AML-193 (cell line): ENCODE measurements around the gene PPP1CC.
"Not testable (repeated sequence)": the region's sequence is repeated elsewhere in the genome, so short reads cannot be mapped to it uniquely, and the experiment has no call there.

Experiments used
- DNase-seq, 2 experiments: peaks; one replicate each; lab custom pipeline; 2025; lab: John Stamatoyannopoulos, UW

Gene PPP1CC

GRCh38 chr12:110742718-110743570, at the start of gene PPP1CC:
PPP1CC (minus strand) TSS chr12:110742891; CDS start chr12:110742707, 184 bp downstream.
- peak; percentile 88 to 94 for DNase-seq

DNA sequence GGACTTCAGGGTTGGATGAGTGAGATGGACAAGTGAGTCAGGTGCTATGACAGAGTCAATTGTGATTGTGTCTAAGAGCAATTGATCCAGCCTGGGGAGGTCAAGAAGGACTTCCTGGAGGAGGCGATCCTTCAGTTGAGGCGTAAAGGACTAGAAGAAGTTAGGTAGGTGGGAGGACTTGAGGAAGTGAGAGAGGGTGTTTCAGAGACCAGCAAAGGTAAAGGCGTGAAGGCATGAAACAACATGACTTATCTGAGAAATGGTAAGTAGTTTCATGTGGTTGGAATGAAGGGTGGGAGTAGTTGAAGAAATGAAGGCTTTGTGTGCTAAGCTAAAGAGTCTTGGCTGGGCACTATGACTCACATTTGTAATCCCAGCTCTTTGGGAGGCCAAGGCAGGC, 48.9 kb upstream of the PPP1CC start:
- no peak for DNase-seq

- no peak for DNase-seq
Measured at GRCh38 chr12:110790301-110790700, 47.6 kb upstream of the PPP1CC start.

GRCh38 chr12:110786012-110786411, 43.3 kb upstream of the PPP1CC start:
- DNase-seq = no peak

GRCh38 chr12:110785240-110785639, 42.5 kb upstream of the PPP1CC start:
- no peak for DNase-seq

GRCh38 chr12:110782922-110783321, 40.2 kb upstream of the PPP1CC start:
- DNase-seq = no peak

GRCh38 chr12:110782094-110782493, 39.4 kb upstream of the PPP1CC start:
- no peak for DNase-seq

GRCh38 chr12:110780448-110780847, 37.8 kb upstream of the PPP1CC start:
- DNase-seq = no peak

- DNase-seq = no peak
Measured at GRCh38 chr12:110778833-110779577, 36.3 kb upstream of the PPP1CC start.

DNA sequence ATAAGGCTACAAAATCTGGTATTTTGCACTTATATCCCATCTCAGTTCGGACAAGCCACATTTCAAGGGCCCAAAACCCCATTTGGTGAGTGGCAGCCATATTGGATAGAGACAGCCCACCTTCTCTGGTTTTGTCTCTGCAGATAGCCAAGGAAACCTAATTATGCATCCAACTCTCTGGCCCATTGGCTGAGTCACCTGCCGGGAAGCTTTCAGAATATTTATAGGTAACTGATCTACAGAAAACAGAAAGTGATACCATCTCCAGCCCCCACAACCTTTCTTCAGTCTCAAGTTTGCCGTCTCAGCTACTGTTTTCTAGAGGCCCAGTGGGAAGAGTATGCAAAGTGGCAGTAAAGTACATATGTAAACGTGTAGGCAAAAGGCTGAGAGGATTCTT, 33.7 kb upstream of the PPP1CC start:
- no peak for DNase-seq

- no peak for DNase-seq
Measured at GRCh38 chr12:110775997-110776396, 33.3 kb upstream of the PPP1CC start.

DNA sequence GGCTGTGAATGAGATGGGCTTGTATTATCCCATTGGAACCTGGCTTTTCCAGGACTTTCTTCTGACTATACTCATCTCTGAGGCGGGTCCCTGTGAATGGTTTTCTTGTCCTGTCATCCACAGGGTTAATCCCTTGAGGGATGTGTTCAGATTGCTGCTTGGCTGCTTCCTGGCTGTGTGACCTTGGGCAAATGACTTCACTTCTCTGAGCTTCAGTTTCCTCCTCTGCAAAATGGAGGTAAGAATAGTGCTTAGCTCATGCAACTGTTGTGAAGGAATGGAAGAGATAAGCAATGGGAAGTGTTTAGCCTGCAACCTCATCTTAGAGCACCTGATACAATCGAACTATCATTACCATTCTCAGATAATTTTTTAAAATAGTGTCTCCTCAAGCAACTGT, 32.1 kb upstream of the PPP1CC start:
- DNase-seq = no peak

GRCh38 chr12:110768960-110769359, 26.3 kb upstream of the PPP1CC start:
- DNase-seq = no peak

GRCh38 chr12:110767863-110768262, 25.2 kb upstream of the PPP1CC start:
- no peak for DNase-seq

DNA sequence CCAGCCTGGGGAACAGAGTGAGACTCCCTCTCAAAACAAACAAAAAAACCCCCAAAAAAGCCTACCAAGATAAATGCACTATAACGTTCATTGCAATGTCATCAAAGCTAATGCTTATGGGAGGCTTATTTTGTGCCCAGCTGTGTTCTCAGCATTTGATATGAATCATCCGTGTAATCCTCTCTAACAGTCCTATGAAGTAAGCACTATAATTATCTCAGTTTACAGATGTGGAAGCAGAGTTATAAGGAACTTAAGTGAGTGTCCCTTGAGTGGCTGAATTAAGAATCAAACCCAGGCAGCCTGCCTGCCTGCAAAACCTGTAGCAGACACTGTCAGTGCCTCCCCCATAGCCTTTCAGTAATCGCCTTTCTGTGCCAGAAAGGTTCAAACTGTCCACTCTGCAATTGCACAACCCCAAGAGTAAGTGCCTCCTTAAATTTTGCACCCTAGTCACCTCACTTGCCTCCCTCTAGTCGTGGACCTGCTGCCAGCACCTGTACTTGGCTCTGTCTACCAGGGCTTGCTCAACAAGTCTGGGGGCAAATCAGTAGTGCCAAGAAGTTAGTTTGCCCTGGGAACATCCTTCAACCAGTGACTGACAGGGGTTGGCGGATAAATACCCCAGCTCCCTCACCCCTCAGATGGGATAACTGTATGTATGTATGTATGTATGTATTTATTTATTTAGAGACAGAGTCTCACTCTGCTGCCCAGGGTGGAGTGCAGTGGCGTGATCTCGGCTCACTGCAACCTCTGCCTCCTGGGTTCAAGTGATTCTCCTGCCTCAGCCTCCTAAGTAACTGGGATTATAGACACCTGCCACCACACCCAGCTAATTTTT, 23.8 kb upstream of the PPP1CC start:
- no peak for DNase-seq

DNA sequence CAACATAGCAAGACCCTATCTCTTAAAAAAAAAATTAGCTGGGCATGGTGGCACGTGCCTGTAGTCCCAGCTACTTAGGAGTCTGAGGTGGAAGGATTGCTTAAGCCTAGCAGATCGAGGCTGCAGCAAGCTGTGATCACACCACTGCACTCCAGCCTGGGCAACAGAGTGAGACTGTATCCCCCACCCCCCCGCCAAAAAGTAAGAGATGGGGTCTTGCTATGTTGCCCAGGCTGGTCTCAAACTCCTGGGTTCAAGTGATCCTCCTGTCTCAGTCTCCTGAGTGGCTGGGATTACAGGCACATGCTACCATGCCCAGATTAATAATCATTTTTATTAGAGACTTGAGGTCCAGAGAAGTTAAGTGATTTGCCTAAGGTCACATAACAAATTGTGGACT, 22.9 kb upstream of the PPP1CC start:
- not testable (repeated sequence) for DNase-seq

DNA sequence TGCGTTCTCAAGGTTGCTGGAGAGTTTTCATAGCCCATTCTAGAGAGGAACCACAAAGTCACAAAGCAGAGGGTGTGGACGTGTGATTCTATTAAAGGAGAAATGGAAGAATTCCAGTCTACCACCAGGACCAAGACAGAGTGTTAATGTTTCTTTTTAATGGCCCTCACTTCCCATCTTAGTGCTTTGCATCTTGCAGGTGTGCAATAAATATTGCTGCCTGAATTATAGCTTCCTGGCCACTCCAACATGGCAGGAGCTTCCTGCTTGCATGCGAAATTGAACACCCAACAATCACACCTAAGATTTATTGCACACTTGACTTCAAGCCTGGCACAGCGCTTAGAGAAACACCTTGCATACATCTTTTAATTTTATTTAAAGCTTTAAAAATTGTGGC, 22.4 kb upstream of the PPP1CC start:
- no peak for DNase-seq

- DNase-seq = no peak
Measured at GRCh38 chr12:110763583-110763982, 20.9 kb upstream of the PPP1CC start.

GRCh38 chr12:110762891-110763290, 20.2 kb upstream of the PPP1CC start:
- DNase-seq = no peak

DNA sequence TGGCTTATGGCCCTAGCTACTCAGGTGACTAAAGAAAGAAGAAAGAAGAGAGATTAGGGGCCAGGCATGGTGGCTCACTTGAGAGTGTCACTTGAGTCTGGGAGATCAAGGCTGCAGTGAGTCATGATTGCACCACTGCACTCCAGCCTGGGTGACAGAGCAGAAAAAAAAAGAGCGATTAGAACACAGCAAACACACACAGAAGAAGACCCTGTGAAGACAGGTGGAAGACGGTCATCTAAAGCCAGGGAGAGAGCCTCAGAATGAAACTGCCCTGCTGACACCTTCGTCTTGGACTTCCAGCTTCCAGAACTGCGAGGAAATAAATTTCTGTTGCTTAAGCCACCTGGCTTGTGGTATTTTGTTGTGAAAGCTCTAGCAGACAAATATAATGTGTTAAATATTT, 17.5 kb upstream of the PPP1CC start:
- no peak for DNase-seq

DNA sequence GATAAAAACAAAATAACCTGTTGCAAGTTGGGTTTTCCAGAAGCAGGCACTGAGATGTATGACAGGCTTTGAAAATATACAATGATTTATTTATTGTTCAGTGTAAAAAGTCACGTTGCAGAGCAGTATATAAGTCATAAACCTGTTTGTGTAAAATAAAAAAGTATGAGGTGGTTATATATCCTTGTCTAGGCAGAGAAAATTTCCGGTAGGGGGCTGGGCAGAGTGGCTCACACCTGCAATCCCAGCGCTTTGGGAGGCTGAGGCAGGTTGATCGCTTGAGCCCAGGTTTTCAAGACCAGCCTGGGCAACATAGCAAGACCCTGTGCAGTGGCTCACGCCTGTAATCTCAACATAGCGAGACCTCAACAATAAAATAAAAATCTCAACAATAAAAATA, 16.2 kb upstream of the PPP1CC start:
- no peak for DNase-seq

DNA sequence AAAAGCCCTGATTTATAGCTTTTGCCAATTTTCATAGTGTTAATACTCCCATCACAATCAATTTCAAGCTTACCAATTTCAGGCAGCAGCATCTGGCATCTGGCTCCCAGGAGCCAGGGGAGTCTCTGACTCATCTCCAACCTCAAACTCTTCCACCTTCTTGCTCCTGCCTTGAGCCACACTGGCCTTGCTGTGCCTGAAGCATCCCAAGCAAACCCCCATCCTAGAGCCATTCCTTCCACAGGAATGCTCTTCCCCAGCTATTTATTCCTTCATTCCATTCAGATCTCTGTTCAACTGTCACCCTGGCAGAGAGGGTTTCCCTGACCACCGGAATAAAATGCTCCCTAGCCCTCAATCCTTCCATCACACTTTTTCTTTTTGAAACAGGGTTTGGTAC, 13.9 kb upstream of the PPP1CC start:
- no peak for DNase-seq
